ENCODE results near the gene FOSL2.

Gene FOSL2

GRCh38 chr2:28356095-28356911 lies 36.4 kb upstream of the FOSL2 start:
- TF ChIP-seq, protein P1, sequence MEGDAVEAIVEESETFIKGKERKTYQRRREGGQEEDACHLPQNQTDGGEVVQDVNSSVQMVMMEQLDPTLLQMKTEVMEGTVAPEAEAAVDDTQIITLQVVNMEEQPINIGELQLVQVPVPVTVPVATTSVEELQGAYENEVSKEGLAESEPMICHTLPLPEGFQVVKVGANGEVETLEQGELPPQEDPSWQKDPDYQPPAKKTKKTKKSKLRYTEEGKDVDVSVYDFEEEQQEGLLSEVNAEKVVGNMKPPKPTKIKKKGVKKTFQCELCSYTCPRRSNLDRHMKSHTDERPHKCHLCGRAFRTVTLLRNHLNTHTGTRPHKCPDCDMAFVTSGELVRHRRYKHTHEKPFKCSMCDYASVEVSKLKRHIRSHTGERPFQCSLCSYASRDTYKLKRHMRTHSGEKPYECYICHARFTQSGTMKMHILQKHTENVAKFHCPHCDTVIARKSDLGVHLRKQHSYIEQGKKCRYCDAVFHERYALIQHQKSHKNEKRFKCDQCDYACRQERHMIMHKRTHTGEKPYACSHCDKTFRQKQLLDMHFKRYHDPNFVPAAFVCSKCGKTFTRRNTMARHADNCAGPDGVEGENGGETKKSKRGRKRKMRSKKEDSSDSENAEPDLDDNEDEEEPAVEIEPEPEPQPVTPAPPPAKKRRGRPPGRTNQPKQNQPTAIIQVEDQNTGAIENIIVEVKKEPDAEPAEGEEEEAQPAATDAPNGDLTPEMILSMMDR (IDR thresholded peaks at IDR 0.05; ENCODE audit: borderline replicate concordance, control extremely low read depth, extremely low read depth, insufficient read depth, missing control alignments), result no peak
- in situ Hi-C loops (cut with MboI; ENCODE audit: low sequenced_read_pairs, unreplicated experiment), result no loop called here
- no peak for DNase-seq (ENCODE audit: low spot score)

GRCh38 chr2:28357055-28357454 lies 35.6 kb upstream of the FOSL2 start:
- no peak for DNase-seq (ENCODE audit: low spot score)
- TF ChIP-seq, protein P1 (IDR thresholded peaks at IDR 0.05; ENCODE audit: borderline replicate concordance, control extremely low read depth, extremely low read depth, insufficient read depth, missing control alignments), result no peak
- in situ Hi-C loops (cut with MboI; ENCODE audit: low sequenced_read_pairs, unreplicated experiment), result no loop called here

DNA sequence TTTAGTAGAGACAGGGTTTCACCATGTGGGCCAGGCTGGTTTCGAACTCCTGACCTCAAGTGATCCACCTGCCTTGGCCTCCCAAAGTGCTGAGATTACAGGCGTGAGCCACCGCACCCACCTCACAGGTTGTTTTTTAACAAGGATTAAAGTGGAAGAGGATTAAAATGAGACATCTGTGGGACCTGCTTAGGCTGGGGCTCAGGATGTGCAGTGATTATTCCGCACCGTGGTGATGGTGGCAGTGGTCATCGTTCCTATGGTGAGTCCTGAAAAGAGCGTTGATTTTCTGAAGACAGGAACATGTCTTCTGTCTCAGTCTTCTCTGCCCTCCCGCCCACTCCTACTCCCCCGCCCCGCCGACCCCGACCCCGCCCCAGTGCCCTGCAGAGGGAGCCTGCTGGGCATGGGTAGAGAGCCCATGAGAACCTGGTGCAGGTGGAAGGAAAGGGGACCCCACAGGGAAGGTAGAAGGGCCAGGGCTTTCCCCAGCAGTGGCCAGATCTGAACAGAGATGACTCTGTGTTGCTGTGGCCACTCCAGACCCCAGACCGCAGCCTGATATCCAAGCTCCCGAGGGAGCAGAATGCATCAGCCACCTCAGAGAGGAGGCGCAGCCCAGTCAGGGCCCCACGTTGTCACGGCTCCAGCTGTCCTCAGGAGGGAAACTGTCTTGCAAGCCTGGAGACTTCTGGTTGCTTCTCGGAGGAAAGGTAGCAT lies 34.5 kb upstream of the FOSL2 start:
- TF ChIP-seq, protein P1 (IDR thresholded peaks at IDR 0.05; ENCODE audit: borderline replicate concordance, control extremely low read depth, extremely low read depth, insufficient read depth, missing control alignments), result no peak
- DNase-seq (ENCODE audit: low spot score), result no peak
- in situ Hi-C loops (cut with MboI; ENCODE audit: low sequenced_read_pairs, unreplicated experiment), result no loop called here

DNA sequence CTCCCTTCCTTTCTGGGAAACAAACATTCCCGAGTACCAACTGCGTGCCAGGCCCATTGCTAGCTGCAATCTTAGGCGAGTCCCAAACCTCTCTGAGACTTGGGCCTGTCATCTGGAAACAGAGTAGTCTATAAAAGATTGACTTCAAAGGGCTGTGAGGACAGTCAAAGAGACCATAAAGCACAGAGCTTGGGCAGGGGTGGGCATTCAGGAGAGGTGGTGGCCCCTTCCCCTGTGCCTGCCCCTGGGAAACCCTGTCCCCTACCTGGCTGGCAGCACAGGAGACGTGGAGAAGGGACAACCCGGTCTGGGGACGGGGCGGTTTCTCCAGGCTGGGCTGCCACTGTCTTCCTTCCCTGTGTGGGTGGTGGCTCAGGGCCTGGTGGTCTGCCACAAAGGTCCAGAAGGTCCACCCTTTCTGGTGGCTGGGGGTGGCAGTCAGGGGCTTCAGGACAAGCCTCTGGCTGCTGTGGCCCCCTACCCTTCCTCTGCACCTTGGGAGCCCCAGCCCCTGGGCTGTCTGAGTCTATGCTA lies 33.9 kb upstream of the FOSL2 start:
- DNase-seq (ENCODE audit: low spot score), result no peak
- TF ChIP-seq, protein P1 (IDR thresholded peaks at IDR 0.05; ENCODE audit: borderline replicate concordance, control extremely low read depth, extremely low read depth, insufficient read depth, missing control alignments), result no peak
- in situ Hi-C loops (cut with MboI; ENCODE audit: low sequenced_read_pairs, unreplicated experiment), result no loop called here

GRCh38 chr2:28359222-28360057 lies 33.2 kb upstream of the FOSL2 start:
- TF ChIP-seq, protein P1 (IDR thresholded peaks at IDR 0.05; ENCODE audit: borderline replicate concordance, control extremely low read depth, extremely low read depth, insufficient read depth, missing control alignments), result no peak
- peak; percentile 81 for DNase-seq (ENCODE audit: low spot score)
- in situ Hi-C loops (cut with MboI; ENCODE audit: low sequenced_read_pairs, unreplicated experiment), result no loop called here

Measured in GM13976 (cell line).